COLO829 (cell line): ENCODE results near the gene RALB.
"Not testable (repeated sequence)": the region's sequence is repeated elsewhere in the genome, so short reads cannot be mapped to it uniquely, and the experiment has no call there.

ENCODE experiments used
- DNase-seq: peaks from one replicate; pipeline ENCODE4 v3.0.0; 2012; ENCODE audit warnings: low spot score

RALB gene

GRCh38 chr2:120293096-120294007, 40.7 kb downstream of the RALB start:
- no peak for DNase-seq

GRCh38 chr2:120294008-120294340, 41.3 kb downstream of the RALB start:
- no peak for DNase-seq

- no peak for DNase-seq
Measured at GRCh38 chr2:120298173-120298835, 45.7 kb downstream of the RALB start.

DNA sequence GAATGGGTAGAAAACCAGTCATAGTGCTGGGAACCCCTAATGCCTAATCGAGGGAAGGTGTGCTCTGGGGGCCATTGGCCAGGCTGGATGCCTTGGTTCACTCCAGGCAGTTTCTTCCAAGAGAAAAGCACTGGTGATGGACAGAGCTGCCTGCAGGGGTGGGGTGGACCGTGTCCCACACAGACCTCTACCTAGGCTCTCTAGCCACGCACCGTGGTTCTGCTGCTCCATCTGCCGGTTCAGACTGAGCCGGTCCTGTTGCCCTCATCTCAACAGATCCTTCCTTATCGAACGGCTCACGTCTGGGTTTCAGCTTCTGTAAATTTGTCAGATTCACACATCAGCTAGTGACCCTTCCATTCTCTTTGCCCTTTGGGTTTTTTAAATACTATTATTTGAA, 46.4 kb downstream of the RALB start:
- DNase-seq, result no peak

- DNase-seq, result no peak
Measured at GRCh38 chr2:120299561-120299960, 46.9 kb downstream of the RALB start.

DNA sequence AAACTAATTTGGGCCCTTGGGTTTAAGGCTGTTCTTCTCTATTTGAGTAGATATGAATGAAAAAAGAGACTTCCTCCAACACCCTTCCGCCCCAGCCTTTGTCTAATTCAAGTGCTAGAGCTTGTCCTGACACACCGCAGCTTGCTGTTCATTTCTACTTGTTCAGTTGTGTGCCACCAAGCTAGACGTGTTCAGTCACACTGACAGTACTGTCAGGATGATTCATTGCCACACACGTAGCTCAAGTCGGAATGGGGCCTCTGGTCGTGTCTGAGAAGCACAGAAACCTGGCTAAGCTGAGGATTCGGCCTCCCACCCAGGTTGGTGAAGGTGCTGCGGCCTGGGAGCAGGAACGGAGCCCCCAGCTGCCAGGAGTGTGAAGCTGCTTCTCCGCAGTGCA, 47.7 kb downstream of the RALB start:
- DNase-seq, result no peak

GRCh38 chr2:120301284-120301683, 48.6 kb downstream of the RALB start:
- DNase-seq, result no peak

DNA sequence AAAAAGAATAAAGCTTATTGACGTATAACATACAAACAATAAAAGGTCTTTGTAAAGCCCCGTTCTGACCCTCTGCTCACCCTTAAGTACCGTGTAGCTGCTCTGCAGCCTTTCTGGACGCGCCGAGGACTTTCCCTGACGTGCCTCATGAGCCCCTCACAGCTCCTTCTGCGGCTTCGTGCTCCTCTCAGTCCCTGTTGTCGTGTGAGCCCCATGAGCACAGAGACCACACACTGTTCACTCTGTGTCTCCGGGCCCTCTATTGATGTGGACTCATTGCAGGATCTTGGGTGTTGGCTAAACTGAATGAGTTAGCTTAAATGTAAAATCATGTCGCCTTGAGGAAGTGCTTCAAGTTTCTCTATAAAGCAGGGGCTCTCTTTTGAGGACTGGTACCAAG, 49.6 kb downstream of the RALB start:
- no peak for DNase-seq

GRCh38 chr2:120303177-120303576, 50.5 kb downstream of the RALB start:
- no peak for DNase-seq

- DNase-seq, result no peak
Measured at GRCh38 chr2:120305296-120305695, 52.6 kb downstream of the RALB start.

DNA sequence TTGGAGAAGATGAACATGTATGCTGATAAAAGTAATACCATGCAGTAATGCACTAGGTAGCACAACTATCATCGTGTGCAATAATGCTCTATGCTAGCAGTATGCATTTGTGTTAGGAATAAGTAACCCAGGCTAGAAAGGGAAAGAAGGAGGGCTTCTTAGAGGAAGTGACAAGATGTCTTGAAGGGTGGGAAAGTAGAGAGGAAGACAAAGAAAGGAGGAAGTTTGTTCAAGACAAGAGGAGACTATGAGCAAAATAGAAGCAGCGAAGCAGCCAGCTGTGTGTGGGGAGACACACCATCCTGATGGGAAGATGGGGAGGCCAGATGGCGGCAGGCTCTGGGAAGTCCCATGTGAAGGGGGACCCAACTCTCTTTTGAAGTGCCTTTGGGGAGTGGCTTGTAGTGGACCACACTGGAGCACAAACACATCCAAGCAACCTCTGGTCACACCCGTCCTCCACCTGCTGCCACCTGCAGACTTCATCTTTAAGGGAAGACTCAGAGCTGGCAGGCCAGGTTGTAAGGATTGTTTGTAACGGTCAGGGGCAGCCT, 53.4 kb downstream of the RALB start:
- no peak for DNase-seq

- DNase-seq, result no peak
Measured at GRCh38 chr2:120307482-120307881, 54.8 kb downstream of the RALB start.

DNA sequence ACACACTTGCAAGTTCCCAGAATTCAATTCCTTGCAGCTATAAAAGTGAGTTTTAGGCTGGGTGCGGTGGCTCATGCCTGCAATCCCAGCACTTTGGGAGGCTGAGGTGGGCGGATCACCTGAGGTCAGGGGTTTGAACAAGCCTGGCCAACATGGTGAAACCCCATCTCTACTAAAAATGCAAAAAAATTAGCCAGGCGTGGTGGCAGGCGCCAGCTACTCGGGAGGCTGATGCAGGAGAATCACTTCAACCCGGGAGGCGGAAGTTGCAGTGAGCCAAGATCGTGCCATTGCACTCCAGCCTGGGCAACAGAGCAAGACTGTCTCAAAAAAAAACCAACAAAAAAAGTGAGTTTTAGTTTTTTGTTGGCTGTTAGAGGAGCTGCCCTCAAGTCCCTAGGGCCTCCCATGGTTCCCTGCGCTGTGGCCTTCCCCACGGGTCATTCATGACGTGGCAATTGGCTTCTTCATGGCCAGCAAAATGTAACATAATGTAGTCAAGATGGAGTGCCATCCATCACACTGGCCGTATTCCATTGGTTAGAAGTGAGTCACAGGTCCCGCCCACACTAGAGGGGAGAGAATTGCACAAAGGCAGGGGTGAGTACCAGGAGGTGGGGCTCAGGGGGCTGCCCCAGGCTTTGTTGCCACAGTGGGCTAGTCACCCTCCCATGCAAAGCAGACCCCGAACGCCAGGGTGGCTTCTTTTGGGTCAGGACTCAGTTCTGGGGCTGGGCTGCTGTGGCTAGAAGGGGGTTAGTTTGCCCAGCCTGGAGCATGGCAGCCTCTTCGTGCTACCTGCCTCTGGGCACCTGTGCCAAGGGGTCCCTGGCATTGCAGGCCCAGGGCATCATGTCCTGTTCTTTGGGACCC, 55.6 kb downstream of the RALB start:
- no peak for DNase-seq

DNA sequence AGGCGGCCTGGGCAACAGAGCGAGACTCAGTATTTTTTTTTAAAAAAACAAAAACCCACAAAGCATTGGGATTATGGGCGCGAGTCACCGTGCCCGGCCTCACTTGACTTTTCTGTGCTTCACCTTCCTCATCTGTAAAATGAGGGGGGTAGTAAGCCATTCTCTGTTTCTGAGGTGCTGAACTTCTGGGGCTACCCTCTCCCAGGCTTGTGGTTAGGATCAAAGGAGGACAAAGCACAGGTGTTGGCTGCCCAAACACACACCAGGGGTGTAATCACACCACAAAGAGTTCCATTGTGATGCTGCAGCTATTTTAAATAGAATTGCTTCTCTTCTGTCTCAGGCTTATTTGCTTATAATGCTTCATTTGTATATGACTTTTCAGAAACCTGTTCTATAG, 57.5 kb downstream of the RALB start:
- no peak for DNase-seq

DNA sequence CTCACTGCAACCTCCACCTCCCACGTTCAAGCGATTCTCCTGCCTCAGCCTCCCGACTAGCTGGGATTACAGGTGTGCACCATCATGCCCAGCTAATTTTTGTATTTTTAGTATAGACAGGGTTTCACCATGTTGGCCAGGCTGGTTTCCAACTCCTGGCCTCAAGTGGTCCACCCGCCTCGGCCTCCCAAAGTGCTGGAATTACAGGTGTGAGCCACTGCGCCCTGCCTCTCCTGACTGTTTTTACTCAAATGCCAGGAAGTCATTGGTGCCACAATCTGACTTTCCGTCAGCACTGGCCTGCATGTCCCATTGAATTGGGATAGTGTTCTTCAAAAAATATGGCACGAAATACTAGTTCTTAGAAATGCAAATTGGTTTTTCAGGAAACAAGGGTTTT, 58.2 kb downstream of the RALB start:
- DNase-seq, result not testable (repeated sequence)

GRCh38 chr2:120312076-120312475, 59.4 kb downstream of the RALB start:
- DNase-seq, result no peak

GRCh38 chr2:120312860-120313694, 60.4 kb downstream of the RALB start:
- peak; percentile 48 for DNase-seq

GRCh38 chr2:120313695-120314615, 61.3 kb downstream of the RALB start:
- DNase-seq, result no peak

GRCh38 chr2:120314690-120315366, 62.2 kb downstream of the RALB start:
- no peak for DNase-seq
